Epithelial cell of esophagus (primary cell): Measurements from ENCODE around the gene SPTY2D1.

Experiments
- DNase-seq: peaks from one replicate; pipeline ENCODE4 v3.0.0; 2010; ENCODE audit warnings: low read depth
- H3K4me3 ChIP-seq: 2 replicates; pipeline ENCODE4 v1.5.1; 2011; ENCODE audit warnings: mild to moderate bottlenecking, low read length, control low read depth
- CTCF ChIP-seq: IDR thresholded peaks from 2 replicates; pipeline ENCODE4 v1.5.1; 2011; ENCODE audit warnings: low read depth, mild to moderate bottlenecking, low read length, control low read depth, inconsistent platforms; ENCODE audit not compliant: insufficient read depth; ENCODE audit errors: missing control alignments

SPTY2D1 gene

GRCh38 chr11:18617688-18618341, 16.3 kb downstream of the SPTY2D1 start:
- no peak overlapping the region for H3K4me3 ChIP-seq
- no peak for DNase-seq
- no peak for TF ChIP-seq CTCF

GRCh38 chr11:18615628-18616392, 18.3 kb downstream of the SPTY2D1 start:
- H3K4me3 ChIP-seq: no peak overlapping the region
- DNase-seq: peak; percentile 30
- TF ChIP-seq CTCF: no peak

GRCh38 chr11:18614667-18615066, 19.5 kb downstream of the SPTY2D1 start:
- DNase-seq: no peak
- no peak overlapping the region for H3K4me3 ChIP-seq
- no peak for TF ChIP-seq CTCF

GRCh38 chr11:18612394-18612793, 21.7 kb downstream of the SPTY2D1 start:
- no peak for DNase-seq
- TF ChIP-seq CTCF: no peak
- H3K4me3 ChIP-seq: no peak overlapping the region

GRCh38 chr11:18611196-18611595, 22.9 kb downstream of the SPTY2D1 start:
- DNase-seq: no peak
- no peak for TF ChIP-seq CTCF
- H3K4me3 ChIP-seq: no peak overlapping the region

GRCh38 chr11:18608376-18608775, 25.8 kb downstream of the SPTY2D1 start:
- no peak for DNase-seq
- TF ChIP-seq CTCF: no peak

More at GRCh38 chr11:18608376-18608775, 25.8 kb downstream of the SPTY2D1 start:
- no peak overlapping the region for H3K4me3 ChIP-seq
